Left colon (tissue), 2 donors: ENCODE results near the gene NREP. TPM values are rescaled to one million over a fixed set of nuclear protein-coding genes. Genes with fewer than 3 reads are reported as not detected.

Experiments
- total RNA-seq, 2 donors: library from RNA; stranded (reverse); fragmentation: NEBNext Ultra II Directional; extraction: Animal tissue kit (Norgen Biotek cat#: 25700); gene quantifications; one replicate each; pipeline ENCODE4 v1.2.1, GENCODE V29; 2021
- donor health status: DM: no; HTN: no; CAD: no.
- donor health status: DM: yes; HTN: yes; CAD: no.

NREP gene
- total RNA-seq, 2 donors from 2014 or later, result 14.3 to 16.3 TPM

Other genes starting within 250 kb of the NREP start
- gene STARD4, start 244.7 kb downstream of the NREP start, total RNA-seq, result 10 to 100 TPM; 37.5 to 54.9 TPM